HG02623 (cell line): ENCODE data around the gene LARP6.
A peak's percentile ranks its signal among the peaks of the same experiment; 100 is the strongest.
"Not testable (repeated sequence)": the region's sequence is repeated elsewhere in the genome, so short reads cannot be mapped to it uniquely, and the experiment has no call there.

ENCODE experiments used
- ATAC-seq: cut with Tn5 transposase; IDR thresholded peaks from one replicate; pipeline ENCODE4 v1.9.1; 2021; ENCODE audit warnings: moderate library complexity; ENCODE audit not compliant: unreplicated experiment

LARP6 gene

GRCh38 chr15:70853973-70854665 is at the start of gene LARP6:
TSS of gene LARP6 (minus strand) at chr15:70854157. CDS start at chr15:70854088, 69 bp downstream.
- ATAC-seq: no peak

DNA sequence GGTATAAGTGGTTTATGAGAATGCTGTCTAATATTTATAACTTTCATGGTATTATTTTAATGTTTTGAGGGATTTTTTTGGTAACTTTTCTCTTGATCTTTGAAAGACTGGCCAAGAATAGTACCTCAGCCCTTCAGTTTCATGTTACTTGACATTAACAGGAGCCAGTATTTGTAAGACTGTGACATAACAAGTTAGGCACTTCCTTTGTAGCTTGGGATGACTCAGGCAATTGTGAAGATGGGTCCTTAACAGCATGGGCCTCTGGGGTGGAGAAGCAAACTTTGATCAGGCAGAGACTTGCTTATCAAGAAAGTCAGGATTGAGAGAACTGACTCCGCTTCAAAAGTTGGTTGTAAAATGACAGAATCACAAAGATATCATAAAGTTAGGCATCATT is 48.1 kb upstream of the LARP6 start:
- ATAC-seq: no peak

- ATAC-seq: no peak
Measured at GRCh38 chr15:70892912-70893560, 39.1 kb upstream of the LARP6 start.

DNA sequence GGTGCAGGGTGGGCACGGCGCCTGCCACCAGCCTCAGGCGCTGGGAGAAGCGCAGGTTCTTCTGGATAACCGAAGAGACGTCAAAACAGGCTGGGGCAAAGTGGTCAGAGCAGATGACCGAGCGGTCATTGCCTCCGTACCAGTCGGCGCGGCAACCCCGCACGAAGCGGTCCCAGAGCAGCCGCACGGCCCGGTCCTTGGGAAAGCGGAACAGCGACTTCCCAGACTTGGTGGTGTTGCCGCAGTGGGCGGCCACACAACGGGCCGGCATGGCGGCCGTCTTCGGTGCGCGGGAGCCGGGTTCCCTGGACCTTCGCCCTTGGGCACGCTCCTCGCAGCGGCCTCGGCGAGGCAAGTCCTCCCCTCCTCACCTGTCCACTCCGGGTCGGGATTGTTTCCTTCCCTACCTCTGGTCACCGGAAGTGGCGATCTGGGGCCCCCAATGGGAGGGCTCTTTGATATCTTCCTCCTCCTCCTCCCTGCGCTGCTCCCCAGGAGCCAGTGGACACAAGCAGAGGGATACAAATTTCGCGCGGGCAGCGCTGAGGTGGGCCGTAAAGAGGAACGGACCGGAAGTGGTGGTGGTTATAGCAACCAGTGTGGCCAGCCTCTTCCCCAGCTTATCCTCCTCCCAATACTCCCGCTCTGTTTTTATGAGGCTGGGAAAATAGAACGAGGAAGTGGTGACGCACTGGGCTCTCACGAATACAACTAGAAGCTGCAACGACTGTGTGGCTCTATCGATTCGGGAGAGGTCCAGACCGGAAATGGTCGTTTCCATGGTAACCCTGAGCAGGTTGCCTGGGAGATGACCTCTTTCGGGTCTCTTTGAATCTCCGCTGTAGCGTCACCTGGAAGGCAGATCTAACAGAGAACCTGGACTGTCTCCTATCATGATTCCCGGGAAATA is 38.3 kb upstream of the LARP6 start, which contains the start of the genes LRRC49 and THAP10:
TSS of gene LRRC49 (plus strand) at position 825 of the 910 bp plus-strand sequence. CDS start at position 894, 69 bp downstream.
TSS of gene THAP10 (minus strand) at position 432 of the 910 bp plus-strand sequence. CDS start at position 271, 161 bp downstream.
- ATAC-seq: peak; percentile 77

DNA sequence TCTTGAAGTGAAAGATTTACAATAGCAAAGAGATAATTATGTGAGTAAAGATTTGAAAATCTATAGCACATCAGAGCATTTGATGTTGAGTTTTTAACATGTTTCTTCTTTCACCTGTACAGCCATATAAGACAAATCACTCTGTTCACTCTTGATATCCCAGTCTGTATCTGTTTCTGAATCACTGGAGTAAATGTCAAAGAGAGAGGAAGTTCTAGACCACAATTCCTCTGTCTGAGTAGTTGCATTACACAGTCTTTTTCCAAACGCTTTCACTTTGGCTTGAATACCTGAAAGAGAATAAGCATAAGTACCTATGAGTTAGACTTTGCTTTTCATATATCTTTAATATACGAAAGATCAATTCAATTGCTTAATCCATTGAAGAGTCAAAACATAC is 28.4 kb upstream of the LARP6 start:
- no peak for ATAC-seq

DNA sequence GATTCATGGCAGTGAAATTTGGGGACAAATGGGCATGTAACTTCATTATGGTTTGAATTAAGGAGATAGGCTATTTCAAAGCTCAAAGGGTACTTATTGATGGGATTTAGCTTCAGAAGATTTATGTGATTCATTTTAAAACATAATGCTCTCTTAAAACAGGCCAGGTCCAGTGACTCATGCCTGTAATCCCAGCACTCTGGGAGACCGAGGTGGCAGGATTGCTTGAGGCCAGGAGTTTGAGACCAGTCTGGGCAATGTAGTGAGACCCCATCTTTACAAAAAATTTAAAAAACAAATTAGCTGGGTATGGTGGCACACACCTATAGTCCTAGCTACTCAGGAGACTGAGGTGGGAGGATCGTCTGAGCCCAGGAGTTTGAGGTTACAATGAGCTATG is 26.8 kb upstream of the LARP6 start:
- no peak for ATAC-seq

DNA sequence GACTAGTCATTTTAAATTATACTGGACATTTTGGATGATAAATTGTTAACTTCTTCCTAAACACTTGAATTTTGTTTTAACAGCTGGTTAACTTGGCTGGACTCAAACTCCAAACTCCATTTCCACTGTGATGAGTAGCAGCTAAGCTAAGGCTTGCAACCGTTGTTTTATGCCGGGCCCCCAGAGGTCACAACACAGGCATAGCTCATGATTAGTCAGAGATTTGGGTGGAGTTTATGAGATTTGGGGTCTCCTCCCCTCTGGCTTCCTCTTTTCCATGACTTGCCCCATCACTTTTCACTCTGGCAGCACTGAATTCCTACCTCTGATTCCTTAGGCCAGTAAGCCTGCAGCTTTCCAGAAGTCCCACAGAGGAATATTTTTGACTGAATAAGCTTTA is 25.4 kb upstream of the LARP6 start:
- ATAC-seq: no peak

GRCh38 chr15:70876683-70877082 is 22.7 kb upstream of the LARP6 start:
- ATAC-seq: no peak

DNA sequence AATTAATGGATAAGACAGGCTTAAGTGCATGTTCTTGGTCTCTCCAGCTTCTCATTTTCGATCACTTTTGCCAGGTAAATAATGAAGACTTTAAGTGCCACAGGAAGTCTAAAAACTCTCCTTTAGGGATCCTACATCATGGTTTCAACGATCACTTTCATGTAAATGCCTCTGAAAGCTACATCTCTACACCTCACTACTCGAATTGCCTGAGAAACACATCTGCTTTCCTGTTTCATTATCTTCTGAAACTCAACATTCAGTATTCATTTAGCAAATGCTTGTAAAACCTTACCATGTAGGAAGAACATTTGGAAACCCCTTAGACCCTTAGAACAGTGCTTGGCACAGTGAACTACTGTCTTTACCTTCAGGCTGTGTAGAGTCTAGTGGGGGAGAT is 22.1 kb upstream of the LARP6 start:
- no peak for ATAC-seq

- no peak for ATAC-seq
Measured at GRCh38 chr15:70875001-70875782, 21.2 kb upstream of the LARP6 start.

GRCh38 chr15:70873232-70874054 is 19.5 kb upstream of the LARP6 start:
- ATAC-seq: no peak

DNA sequence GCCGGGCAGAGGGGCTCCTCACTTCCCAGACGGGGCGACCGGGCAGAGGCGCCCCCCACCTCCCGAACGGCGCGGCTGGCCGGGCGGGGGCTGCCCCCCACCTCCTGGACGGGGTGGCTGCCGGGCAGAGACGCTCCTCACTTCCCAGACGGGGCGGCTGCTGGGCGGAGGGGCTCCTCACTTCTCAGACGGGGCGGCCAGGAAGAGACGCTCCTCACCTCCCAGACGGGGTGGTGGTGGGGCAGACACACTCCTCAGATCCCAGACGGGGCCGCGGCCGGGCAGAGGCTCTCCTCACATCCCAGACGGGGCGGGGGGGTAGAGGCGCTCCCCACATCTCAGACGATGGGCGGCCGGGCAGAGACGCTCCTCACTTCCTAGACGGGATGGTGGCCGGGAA is 17.5 kb upstream of the LARP6 start:
- ATAC-seq: not testable (repeated sequence)

GRCh38 chr15:70870051-70870450 is 16.1 kb upstream of the LARP6 start:
- no peak for ATAC-seq

GRCh38 chr15:70869346-70869745 is 15.4 kb upstream of the LARP6 start:
- ATAC-seq: no peak

GRCh38 chr15:70867911-70868467 is 14.0 kb upstream of the LARP6 start:
- no peak for ATAC-seq

DNA sequence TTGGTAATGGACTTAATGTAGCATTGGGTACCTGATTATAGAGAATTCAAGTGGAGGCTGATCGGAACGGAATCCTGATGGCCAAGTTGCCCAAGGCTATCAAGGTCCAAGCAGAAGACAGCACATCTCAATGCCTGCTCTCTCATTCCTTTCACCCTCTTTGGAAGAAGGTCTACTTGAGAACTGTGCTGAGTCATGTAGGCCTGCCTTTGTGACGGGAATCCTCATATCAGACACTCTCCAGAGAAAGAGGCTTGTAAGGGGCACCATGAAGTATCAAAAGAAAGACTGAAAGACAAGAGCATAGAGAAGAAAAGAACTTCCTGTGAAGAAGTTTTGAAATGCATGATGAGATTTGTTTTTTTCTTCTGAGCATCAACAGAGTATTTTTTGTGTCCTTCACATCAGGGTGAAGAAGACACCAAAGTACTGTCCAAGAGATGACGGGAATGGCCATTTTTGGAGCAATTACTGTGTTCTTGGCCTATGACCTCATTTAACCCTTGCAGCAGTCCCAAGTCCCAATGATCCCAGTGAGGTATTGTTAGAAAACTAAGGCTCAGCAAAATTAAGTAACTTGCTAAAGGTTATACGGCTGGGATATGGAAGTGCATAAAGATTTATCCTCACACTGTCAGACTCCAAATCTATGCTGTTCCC is 13.2 kb upstream of the LARP6 start:
- no peak for ATAC-seq

DNA sequence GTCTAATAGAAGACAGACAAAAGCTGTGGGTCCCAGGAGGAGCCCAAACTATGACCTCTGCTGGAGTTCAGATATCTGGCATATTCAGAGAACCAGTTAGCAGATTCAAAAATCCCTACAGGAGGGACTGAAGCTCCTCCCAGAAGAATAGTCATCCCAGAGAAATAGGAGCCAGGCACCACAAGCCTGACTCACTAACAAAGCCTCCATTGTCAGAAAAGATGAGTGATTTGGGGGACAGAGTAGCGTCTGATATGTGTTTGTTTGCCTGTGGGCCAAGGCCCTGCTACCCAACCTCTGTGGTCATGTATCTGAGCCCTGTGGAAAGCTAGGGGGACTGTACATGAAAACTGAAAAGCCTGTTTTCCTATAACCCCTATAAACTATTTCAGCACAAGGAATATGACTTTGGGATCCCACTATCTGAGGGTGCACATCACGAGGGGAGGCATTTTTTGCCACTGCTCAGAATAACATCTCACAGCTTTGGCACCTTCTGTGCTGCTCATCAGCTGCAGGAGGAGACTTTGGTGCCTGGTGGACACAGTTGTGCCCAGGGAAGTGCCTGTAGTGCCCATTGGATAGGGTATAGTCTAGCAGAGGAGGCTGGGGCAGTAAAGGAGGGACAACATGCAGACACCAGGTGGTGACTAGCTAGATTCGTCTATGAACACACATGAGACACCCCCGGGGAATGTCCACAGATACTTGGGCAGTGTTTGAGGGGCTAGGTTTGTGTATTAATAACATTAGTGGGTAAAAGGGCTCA is 9.7 kb upstream of the LARP6 start:
- ATAC-seq: no peak

- no peak for ATAC-seq
Measured at GRCh38 chr15:70859998-70860397, 6.0 kb upstream of the LARP6 start.
